ENCODE measurements around the gene GABRG1. TPM values are rescaled to one million over a fixed set of nuclear protein-coding genes. Genes with fewer than 3 reads are reported as not detected.
A peak's percentile ranks its signal among the peaks of the same experiment; 100 is the strongest.

The GABRG1 gene
- total and polyA plus RNA-seq, 2 of the 8 experiments (the other 6 are each of a cell fraction or from before 2014, with no cell fraction given) = 0.11 to 0.43 TPM

GRCh38 chr4:46123913-46124755, at the start of gene GABRG1 (continued):
- TF ChIP-seq TAF1 (IDR thresholded peaks at IDR 0.05; ENCODE audit: low read depth, low read length) = peak; percentile 65; the same call in 1 of the 2 replicates
- no peak for TF ChIP-seq SIX5 (IDR thresholded peaks at IDR 0.05; ENCODE audit: low read depth, low read length)
- TF ChIP-seq RFX5 (IDR thresholded peaks at IDR 0.05; ENCODE audit: borderline replicate concordance, low read depth, low read length) = no peak
- TF ChIP-seq KDM4A (IDR thresholded peaks at IDR 0.05; ENCODE audit: low read depth, low read length, severe bottlenecking) = peak; percentile 52
- TF ChIP-seq SIN3A (conservative IDR thresholded peaks at IDR 0.05 in 1 of 2, IDR thresholded peaks at IDR 0.05 in 1 of 2; ENCODE audit: low read depth in 1 of 2, low read length in 2 of 2) = no peak
- no peak for TF ChIP-seq TAF7 (optimal IDR thresholded peaks at IDR 0.05; ENCODE audit: borderline replicate concordance, low read depth, low read length)
- TF ChIP-seq TEAD4 (IDR thresholded peaks at IDR 0.05; ENCODE audit: low read depth, low read length) = no peak
- TF ChIP-seq SP2 (IDR thresholded peaks at IDR 0.05; ENCODE audit: low read length) = no peak
- no peak for TF ChIP-seq KDM1A (IDR thresholded peaks at IDR 0.05; ENCODE audit: borderline replicate concordance, low read length)
- TF ChIP-seq ASH2L (IDR thresholded peaks at IDR 0.05; ENCODE audit: low read length) = no peak
- TF ChIP-seq HDAC2 (IDR thresholded peaks at IDR 0.05; ENCODE audit: borderline replicate concordance in 1 of 2, low read depth in 2 of 2, low read length in 2 of 2) = no peak
- TF ChIP-seq POU5F1 (IDR thresholded peaks at IDR 0.05; ENCODE audit: low read depth, low read length) = no peak
- TF ChIP-seq TCF12 (IDR thresholded peaks at IDR 0.05; ENCODE audit: low read depth, low read length) = no peak
- TF ChIP-seq CREB1 (IDR thresholded peaks at IDR 0.05) = no peak
- no peak for TF ChIP-seq CTCF (IDR thresholded peaks at IDR 0.05; ENCODE audit: control extremely low read depth in 1 of 3, insufficient read depth in 1 of 3, low read depth in 1 of 3, low read length in 3 of 3)
- 0 out of 3 replicates have a peak, but pooled peaks of 1 of the 2 experiments have one; percentile 46 for TF ChIP-seq POLR2A (IDR thresholded peaks at IDR 0.05; ENCODE audit: control extremely low read depth in 1 of 2, low read depth in 2 of 2, low read length in 2 of 2)
- no peak for TF ChIP-seq ZNF274 (IDR thresholded peaks at IDR 0.05; ENCODE audit: borderline replicate concordance, extremely low read depth, low read length)
- TF ChIP-seq POLR2AphosphoS5 (IDR thresholded peaks at IDR 0.05; ENCODE audit: low read depth, low read length) = no peak
- peak; percentile 59 for TF ChIP-seq TBP (IDR thresholded peaks at IDR 0.05; ENCODE audit: low read depth, low read length)
- no peak for TF ChIP-seq NRF1 (IDR thresholded peaks at IDR 0.05; ENCODE audit: low read depth, low read length)
- no peak for TF ChIP-seq MAFK (IDR thresholded peaks at IDR 0.05; ENCODE audit: low read depth, low read length)
- no peak for TF ChIP-seq RXRA (IDR thresholded peaks at IDR 0.05; ENCODE audit: insufficient read depth, low read depth, low read length)
